Fibroblast of skin of left biceps (primary cell): Measurements from ENCODE around the gene BTN1A1.

Experiments
- DNase-seq, 2 experiments: peaks; one replicate each; pipeline ENCODE4 v3.0.0-alpha.2; 2013; ENCODE audit warnings: low read depth in 2 of 2

BTN1A1 gene

GRCh38 chr6:26475823-26476729 lies 24.0 kb upstream of the BTN1A1 start:
- DNase-seq, result no peak

- no peak for DNase-seq
Measured at GRCh38 chr6:26476896-26477295, 23.2 kb upstream of the BTN1A1 start.

- no peak for DNase-seq
Measured at GRCh38 chr6:26477426-26477825, 22.7 kb upstream of the BTN1A1 start.

GRCh38 chr6:26478100-26478984 lies 21.8 kb upstream of the BTN1A1 start:
- DNase-seq, result no peak

GRCh38 chr6:26478985-26479278 lies 21.2 kb upstream of the BTN1A1 start:
- no peak for DNase-seq

- no peak for DNase-seq
Measured at GRCh38 chr6:26482338-26482737, 17.8 kb upstream of the BTN1A1 start.

GRCh38 chr6:26483727-26484126 lies 16.4 kb upstream of the BTN1A1 start:
- no peak for DNase-seq

- DNase-seq, result no peak
Measured at GRCh38 chr6:26484161-26484560, 15.9 kb upstream of the BTN1A1 start.

- DNase-seq, result no peak
Measured at GRCh38 chr6:26485112-26485780, 14.9 kb upstream of the BTN1A1 start.

- no peak for DNase-seq
Measured at GRCh38 chr6:26486358-26486757, 13.7 kb upstream of the BTN1A1 start.

GRCh38 chr6:26487466-26487865 lies 12.6 kb upstream of the BTN1A1 start:
- DNase-seq, result no peak

GRCh38 chr6:26489996-26490964 lies 9.8 kb upstream of the BTN1A1 start:
- DNase-seq, result no peak

GRCh38 chr6:26491604-26492003 lies 8.5 kb upstream of the BTN1A1 start:
- DNase-seq, result no peak

GRCh38 chr6:26493258-26493657 lies 6.8 kb upstream of the BTN1A1 start:
- DNase-seq, result no peak

GRCh38 chr6:26494117-26494516 lies 6.0 kb upstream of the BTN1A1 start:
- DNase-seq, result no peak

- no peak for DNase-seq
Measured at GRCh38 chr6:26495281-26495680, 4.8 kb upstream of the BTN1A1 start.

- no peak for DNase-seq
Measured at GRCh38 chr6:26497610-26498009, 2.5 kb upstream of the BTN1A1 start.

GRCh38 chr6:26501482-26501986 lies 1.4 kb downstream of the BTN1A1 start:
- DNase-seq, result no peak

GRCh38 chr6:26502165-26502564 lies 2.1 kb downstream of the BTN1A1 start:
- no peak for DNase-seq

GRCh38 chr6:26502626-26503025 lies 2.5 kb downstream of the BTN1A1 start:
- no peak for DNase-seq

- DNase-seq, result no peak
Measured at GRCh38 chr6:26507658-26508057, 7.6 kb downstream of the BTN1A1 start.
